ENCODE results near the gene MACF1. TPM values are rescaled to one million over a fixed set of nuclear protein-coding genes. Genes with fewer than 3 reads are reported as not detected.
"Not testable (repeated sequence)": the region's sequence is repeated elsewhere in the genome, so short reads cannot be mapped to it uniquely, and the experiment has no call there.

MACF1 gene
- total RNA-seq, 1 donor from 2014 or later, result 431 TPM

DNA sequence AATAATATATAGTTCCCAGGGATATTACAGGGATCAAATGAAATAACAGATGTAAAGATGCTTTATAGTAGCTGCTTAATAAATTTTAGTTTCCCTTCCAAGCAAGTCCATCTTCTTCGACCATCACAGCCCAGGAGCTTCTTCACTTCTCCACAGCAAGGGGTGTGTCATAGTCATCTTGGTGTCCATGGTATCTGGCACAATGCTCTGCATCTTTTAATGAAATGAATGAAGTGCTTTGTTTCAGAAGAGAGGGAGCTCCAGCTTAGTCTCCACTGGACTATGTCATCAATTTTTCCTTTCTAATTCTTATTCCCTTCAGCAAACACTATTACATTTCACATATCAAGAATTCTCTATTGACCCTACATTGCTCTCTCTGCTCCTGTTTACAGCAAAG, 4.9 kb upstream of the MACF1 start:
- no peak overlapping the region for H3K4me3 Mint-ChIP-seq (ENCODE audit: unreplicated experiment)
- H3K27ac Mint-ChIP-seq (ENCODE audit: unreplicated experiment), result no peak overlapping the region
- no peaks in the 10 kb centered on the region for H3K36me3 Mint-ChIP-seq (ENCODE audit: unreplicated experiment)

DNA sequence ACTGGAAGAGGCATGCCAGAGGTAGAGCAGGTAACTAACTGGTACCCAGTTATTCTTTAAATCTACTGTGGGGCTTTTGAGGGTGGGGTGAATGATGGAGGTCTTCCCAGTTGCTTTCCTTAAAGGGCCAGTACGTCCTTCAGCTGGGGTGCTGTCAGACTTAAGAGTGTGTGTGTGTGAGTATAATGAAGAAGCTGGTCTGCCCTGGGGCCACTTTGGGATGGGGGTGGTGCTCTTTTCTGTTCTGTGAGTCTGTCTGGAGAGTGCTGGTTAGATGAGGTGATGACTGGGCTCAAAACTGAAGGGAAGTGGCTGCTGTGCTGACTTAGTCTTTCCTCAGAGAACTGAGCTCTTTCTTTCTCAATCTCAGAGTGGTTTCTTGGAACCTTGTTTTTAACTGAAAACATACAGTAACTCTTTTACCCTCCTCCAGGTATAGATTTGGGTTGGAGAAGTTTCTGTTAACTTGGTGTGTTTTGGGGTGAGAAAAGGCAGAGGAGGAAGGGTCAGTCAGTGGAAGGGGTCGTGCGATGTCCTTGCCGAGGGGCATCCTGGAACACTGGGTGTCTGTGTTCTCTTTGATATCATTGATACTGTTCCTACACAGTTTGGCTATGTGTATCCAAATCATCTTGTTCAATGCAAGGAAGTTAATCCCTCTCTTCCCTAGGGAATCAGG, 746 bp downstream of the MACF1 start:
- H3K4me1 Mint-ChIP-seq (ENCODE audit: unreplicated experiment), result peaks cover 47% of the 10 kb centered on the region
- TF ChIP-seq, protein P1, sequence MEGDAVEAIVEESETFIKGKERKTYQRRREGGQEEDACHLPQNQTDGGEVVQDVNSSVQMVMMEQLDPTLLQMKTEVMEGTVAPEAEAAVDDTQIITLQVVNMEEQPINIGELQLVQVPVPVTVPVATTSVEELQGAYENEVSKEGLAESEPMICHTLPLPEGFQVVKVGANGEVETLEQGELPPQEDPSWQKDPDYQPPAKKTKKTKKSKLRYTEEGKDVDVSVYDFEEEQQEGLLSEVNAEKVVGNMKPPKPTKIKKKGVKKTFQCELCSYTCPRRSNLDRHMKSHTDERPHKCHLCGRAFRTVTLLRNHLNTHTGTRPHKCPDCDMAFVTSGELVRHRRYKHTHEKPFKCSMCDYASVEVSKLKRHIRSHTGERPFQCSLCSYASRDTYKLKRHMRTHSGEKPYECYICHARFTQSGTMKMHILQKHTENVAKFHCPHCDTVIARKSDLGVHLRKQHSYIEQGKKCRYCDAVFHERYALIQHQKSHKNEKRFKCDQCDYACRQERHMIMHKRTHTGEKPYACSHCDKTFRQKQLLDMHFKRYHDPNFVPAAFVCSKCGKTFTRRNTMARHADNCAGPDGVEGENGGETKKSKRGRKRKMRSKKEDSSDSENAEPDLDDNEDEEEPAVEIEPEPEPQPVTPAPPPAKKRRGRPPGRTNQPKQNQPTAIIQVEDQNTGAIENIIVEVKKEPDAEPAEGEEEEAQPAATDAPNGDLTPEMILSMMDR (IDR thresholded peaks at IDR 0.05), result no peak
- H3K27ac Mint-ChIP-seq (ENCODE audit: unreplicated experiment), result peak overlapping the region; percentile 98
- no peaks in the 10 kb centered on the region for H3K27me3 Mint-ChIP-seq (ENCODE audit: unreplicated experiment)
- DNase-seq (ENCODE audit: extremely low spot score, unreplicated experiment), result no peak
- no peaks in the 10 kb centered on the region for H3K9me3 Mint-ChIP-seq (ENCODE audit: unreplicated experiment)
- peak overlapping the region; percentile 89 for H3K4me3 Mint-ChIP-seq (ENCODE audit: unreplicated experiment)
- H3K36me3 Mint-ChIP-seq (ENCODE audit: unreplicated experiment), result peaks cover 3% of the 10 kb centered on the region

More for the DNA sequence above, 4.9 kb upstream of the MACF1 start:
- DNase-seq (ENCODE audit: extremely low spot score, unreplicated experiment), result no peak
- Mint-ChIP-seq H3K9me3 (ENCODE audit: unreplicated experiment) (no peaks in the 10 kb centered on the region), H3K27me3 (ENCODE audit: unreplicated experiment) (no peaks in the 10 kb centered on the region), H3K4me1 (ENCODE audit: unreplicated experiment) (peaks cover 48% of the 10 kb centered on the region)
- TF ChIP-seq, protein P1 (IDR thresholded peaks at IDR 0.05), result no peak

DNA sequence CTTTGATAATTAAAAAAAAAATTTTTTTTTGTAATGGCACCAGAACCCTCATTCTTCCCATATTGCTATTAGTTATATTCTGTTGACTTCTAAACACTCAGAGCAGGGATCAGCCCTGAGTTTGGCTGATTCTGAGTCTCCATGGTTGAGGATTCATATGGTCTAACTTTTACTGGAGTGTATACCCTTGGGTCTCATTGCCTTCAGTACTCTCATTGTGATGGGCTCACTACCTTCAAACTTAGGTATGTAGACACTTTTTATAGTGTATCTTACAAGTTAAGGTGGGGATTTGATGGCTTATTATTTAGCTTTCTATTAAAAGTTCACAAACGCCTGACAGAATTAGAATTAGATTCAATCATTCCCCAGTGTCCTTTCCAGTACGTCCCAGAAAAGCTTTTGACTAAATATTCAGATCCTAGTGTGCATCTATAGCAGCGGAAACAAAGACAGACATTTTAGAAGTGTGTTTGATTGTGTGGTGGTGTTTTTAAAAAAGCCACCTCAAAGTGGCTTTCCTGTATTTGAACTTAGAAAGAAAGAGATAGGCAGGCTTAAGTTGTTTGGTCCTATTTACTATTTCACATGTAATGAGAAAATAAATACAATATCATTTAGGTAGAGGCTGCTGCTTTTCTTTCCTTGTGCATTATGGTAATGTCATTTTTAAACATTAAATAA, 1.4 kb downstream of the MACF1 start:
- no peaks in the 10 kb centered on the region for H3K9me3 Mint-ChIP-seq (ENCODE audit: unreplicated experiment)
- H3K4me1 Mint-ChIP-seq (ENCODE audit: unreplicated experiment), result peaks cover 47% of the 10 kb centered on the region
- H3K27ac Mint-ChIP-seq (ENCODE audit: unreplicated experiment), result peak overlapping the region; percentile 98
- DNase-seq (ENCODE audit: extremely low spot score, unreplicated experiment), result no peak
- H3K27me3 Mint-ChIP-seq (ENCODE audit: unreplicated experiment), result no peaks in the 10 kb centered on the region
- peak overlapping the region; percentile 89 for H3K4me3 Mint-ChIP-seq (ENCODE audit: unreplicated experiment)
- TF ChIP-seq, protein P1 (IDR thresholded peaks at IDR 0.05), result no peak
- peaks cover 3% of the 10 kb centered on the region for H3K36me3 Mint-ChIP-seq (ENCODE audit: unreplicated experiment)

DNA sequence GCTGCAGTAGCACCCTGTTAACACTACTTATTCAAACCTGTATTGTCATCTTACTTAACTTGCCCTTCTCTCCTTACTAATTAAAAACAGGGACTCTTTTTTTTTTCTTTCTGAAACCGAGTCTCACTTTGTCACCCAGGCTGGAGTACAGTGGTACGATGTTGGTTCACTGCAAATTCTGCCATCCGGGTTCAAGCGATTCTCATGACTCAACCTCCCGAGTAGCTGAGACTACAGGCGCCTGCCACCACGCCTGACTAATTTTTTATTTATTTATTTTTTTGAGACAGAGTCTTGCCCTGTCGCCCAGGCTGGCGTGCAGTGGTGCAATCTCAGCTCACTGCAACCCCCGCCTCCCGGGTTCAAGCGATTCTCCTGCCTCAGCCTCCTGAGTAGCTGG, 3.9 kb downstream of the MACF1 start:
- not testable (repeated sequence) for H3K9me3 Mint-ChIP-seq (ENCODE audit: unreplicated experiment); H3K36me3 Mint-ChIP-seq (ENCODE audit: unreplicated experiment); H3K27me3 Mint-ChIP-seq (ENCODE audit: unreplicated experiment); DNase-seq (ENCODE audit: extremely low spot score, unreplicated experiment); H3K27ac Mint-ChIP-seq (ENCODE audit: unreplicated experiment); H3K4me3 Mint-ChIP-seq (ENCODE audit: unreplicated experiment)
- peaks cover 54% of the 10 kb centered on the region for H3K4me1 Mint-ChIP-seq (ENCODE audit: unreplicated experiment)

DNA sequence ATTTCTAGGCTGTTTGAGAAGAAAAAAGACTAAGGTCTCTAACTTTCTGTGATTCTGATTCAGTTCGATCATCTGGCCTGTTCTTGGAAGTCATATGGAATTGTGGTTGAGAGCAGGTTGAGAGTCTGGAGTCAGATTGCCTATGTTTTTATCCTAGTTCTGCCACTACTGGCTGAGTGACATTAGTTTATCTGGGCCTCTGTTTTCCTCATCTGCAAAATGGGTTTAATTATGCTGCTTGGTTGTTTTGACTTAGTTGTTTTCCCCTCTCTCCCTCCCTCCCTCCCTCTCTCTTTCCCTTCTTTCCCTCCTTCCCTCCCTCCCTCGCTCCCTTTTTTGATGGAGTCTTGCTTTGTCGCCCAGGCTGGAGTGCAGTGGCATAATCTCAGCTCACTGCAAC, 6.2 kb downstream of the MACF1 start:
- Mint-ChIP-seq H3K27me3 (ENCODE audit: unreplicated experiment) (no peaks in the 10 kb centered on the region), H3K27ac (ENCODE audit: unreplicated experiment) (no peak overlapping the region), H3K4me1 (ENCODE audit: unreplicated experiment) (peaks cover 57% of the 10 kb centered on the region)

More for the DNA sequence above, 6.2 kb downstream of the MACF1 start:
- no peak for DNase-seq (ENCODE audit: extremely low spot score, unreplicated experiment)
- Mint-ChIP-seq H3K36me3 (ENCODE audit: unreplicated experiment) (peaks cover 6% of the 10 kb centered on the region), H3K9me3 (ENCODE audit: unreplicated experiment) (no peaks in the 10 kb centered on the region), H3K4me3 (ENCODE audit: unreplicated experiment) (no peak overlapping the region)
- TF ChIP-seq, protein P1 (IDR thresholded peaks at IDR 0.05), result no peak

Data from osteocyte (in vitro differentiated cells).